ENCODE results near the gene CDK10. TPM values are rescaled to one million over a fixed set of nuclear protein-coding genes. Genes with fewer than 3 reads are reported as not detected.
"Not testable (repeated sequence)": the region's sequence is repeated elsewhere in the genome, so short reads cannot be mapped to it uniquely, and the experiment has no call there.

Gene CDK10
- total RNA-seq, 1 donor from 2014 or later, result 38.5 TPM

GRCh38 chr16:89667633-89668032 is 18.9 kb upstream of the CDK10 start:
- no peak for DNase-seq (ENCODE audit: low read depth in 2 of 2)

GRCh38 chr16:89668790-89669158 is 17.7 kb upstream of the CDK10 start:
- DNase-seq (ENCODE audit: low read depth in 2 of 2), result no peak

- DNase-seq (ENCODE audit: low read depth in 2 of 2), result no peak
Observed at GRCh38 chr16:89669755-89670154, 16.7 kb upstream of the CDK10 start.

GRCh38 chr16:89670496-89671431 is 15.7 kb upstream of the CDK10 start:
- peak in 1 of 2 donors; percentile 43 for DNase-seq (ENCODE audit: low read depth in 2 of 2)

- not testable (repeated sequence) for DNase-seq (ENCODE audit: low read depth in 2 of 2)
Observed at GRCh38 chr16:89671565-89671964, 14.9 kb upstream of the CDK10 start.

GRCh38 chr16:89672177-89672941 is 14.1 kb upstream of the CDK10 start:
- DNase-seq (ENCODE audit: low read depth in 2 of 2), result no peak

- DNase-seq (ENCODE audit: low read depth in 2 of 2), result no peak
Observed at GRCh38 chr16:89678258-89678657, 8.2 kb upstream of the CDK10 start.

GRCh38 chr16:89685916-89686315 is 573 bp upstream of the CDK10 start:
- DNase-seq (ENCODE audit: low read depth in 2 of 2), result no peak

GRCh38 chr16:89687092-89687940 is 827 bp downstream of the CDK10 start:
- peak; percentile 38 to 61 for DNase-seq (ENCODE audit: low read depth in 2 of 2)

GRCh38 chr16:89688395-89688794 is 1.9 kb downstream of the CDK10 start:
- no peak for DNase-seq (ENCODE audit: low read depth in 2 of 2)

GRCh38 chr16:89689142-89689541 is 2.7 kb downstream of the CDK10 start:
- no peak for DNase-seq (ENCODE audit: low read depth in 2 of 2)

- DNase-seq (ENCODE audit: low read depth in 2 of 2), result not testable (repeated sequence)
Observed at GRCh38 chr16:89689621-89690020, 3.1 kb downstream of the CDK10 start.

GRCh38 chr16:89690392-89690901 is 4.0 kb downstream of the CDK10 start:
- DNase-seq (ENCODE audit: low read depth in 2 of 2), result no peak

- DNase-seq (ENCODE audit: low read depth in 2 of 2), result no peak
Observed at GRCh38 chr16:89691231-89691985, 4.9 kb downstream of the CDK10 start.

GRCh38 chr16:89691986-89692569 is 5.6 kb downstream of the CDK10 start:
- no peak for DNase-seq (ENCODE audit: low read depth in 2 of 2)

GRCh38 chr16:89693289-89693731 is 6.8 kb downstream of the CDK10 start:
- no peak for DNase-seq (ENCODE audit: low read depth in 2 of 2)

GRCh38 chr16:89693931-89694783 is 7.7 kb downstream of the CDK10 start:
- DNase-seq (ENCODE audit: low read depth in 2 of 2), result no peak

- not testable (repeated sequence) for DNase-seq (ENCODE audit: low read depth in 2 of 2)
Observed at GRCh38 chr16:89694784-89695085, 8.2 kb downstream of the CDK10 start.

- DNase-seq (ENCODE audit: low read depth in 2 of 2), result no peak
Observed at GRCh38 chr16:89695086-89695874, 8.8 kb downstream of the CDK10 start.
